ENCODE measurements around the gene PET100. TPM values are rescaled to one million over a fixed set of nuclear protein-coding genes. Genes with fewer than 3 reads are reported as not detected.

PET100 gene
- polyA plus RNA-seq, 1 donor (not counting 4 experiments of a cell fraction or from before 2014, with no cell fraction given), result 85.8 TPM

DNA sequence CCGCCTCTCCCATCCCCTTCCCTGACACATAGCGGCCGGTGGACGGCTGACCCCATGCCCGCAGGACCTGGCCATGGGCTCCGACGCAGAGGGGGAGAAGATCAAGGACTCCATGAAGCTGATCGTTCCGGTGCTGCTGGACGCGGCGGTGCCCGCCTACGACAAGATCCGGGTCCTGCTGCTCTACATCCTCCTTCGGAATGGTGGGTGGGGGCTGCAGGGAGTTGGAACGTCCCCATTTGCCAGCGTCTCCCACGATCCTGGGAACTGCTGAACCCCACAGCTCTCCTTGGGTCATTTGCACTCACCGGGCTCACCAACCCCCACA, 14.9 kb downstream of the PET100 start:
- no peak overlapping the region for H2AFZ ChIP-seq (ENCODE audit: control insufficient read depth, low read length)
- H3K27ac ChIP-seq (ENCODE audit: control insufficient read depth, insufficient read depth, low read length), result no peak overlapping the region
- H3K4me3 ChIP-seq (ENCODE audit: control insufficient read depth in 2 of 3, extremely low read depth in 1 of 3, insufficient read depth in 2 of 3, low read depth in 1 of 3, low read length in 3 of 3), result no peak overlapping the region
- no peaks in the 10 kb centered on the region for H3K9me3 ChIP-seq (ENCODE audit: control insufficient read depth, low read depth, low read length)
- H3K4me1 ChIP-seq (ENCODE audit: control insufficient read depth, extremely low read depth, insufficient read depth, low read length), result no peaks in the 10 kb centered on the region
- no peak for TF ChIP-seq EZH2 (IDR thresholded peaks at IDR 0.05; ENCODE audit: low read length)
- TF ChIP-seq, protein P1, sequence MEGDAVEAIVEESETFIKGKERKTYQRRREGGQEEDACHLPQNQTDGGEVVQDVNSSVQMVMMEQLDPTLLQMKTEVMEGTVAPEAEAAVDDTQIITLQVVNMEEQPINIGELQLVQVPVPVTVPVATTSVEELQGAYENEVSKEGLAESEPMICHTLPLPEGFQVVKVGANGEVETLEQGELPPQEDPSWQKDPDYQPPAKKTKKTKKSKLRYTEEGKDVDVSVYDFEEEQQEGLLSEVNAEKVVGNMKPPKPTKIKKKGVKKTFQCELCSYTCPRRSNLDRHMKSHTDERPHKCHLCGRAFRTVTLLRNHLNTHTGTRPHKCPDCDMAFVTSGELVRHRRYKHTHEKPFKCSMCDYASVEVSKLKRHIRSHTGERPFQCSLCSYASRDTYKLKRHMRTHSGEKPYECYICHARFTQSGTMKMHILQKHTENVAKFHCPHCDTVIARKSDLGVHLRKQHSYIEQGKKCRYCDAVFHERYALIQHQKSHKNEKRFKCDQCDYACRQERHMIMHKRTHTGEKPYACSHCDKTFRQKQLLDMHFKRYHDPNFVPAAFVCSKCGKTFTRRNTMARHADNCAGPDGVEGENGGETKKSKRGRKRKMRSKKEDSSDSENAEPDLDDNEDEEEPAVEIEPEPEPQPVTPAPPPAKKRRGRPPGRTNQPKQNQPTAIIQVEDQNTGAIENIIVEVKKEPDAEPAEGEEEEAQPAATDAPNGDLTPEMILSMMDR (optimal IDR thresholded peaks at IDR 0.05 in 1 of 3, IDR thresholded peaks at IDR 0.05 in 1 of 3, conservative IDR thresholded peaks at IDR 0.05 in 1 of 3; ENCODE audit: extremely low read depth in 1 of 3, insufficient read depth in 2 of 3, low read length in 3 of 3), result no peak
- no peak overlapping the region for H3K4me2 ChIP-seq (ENCODE audit: control insufficient read depth, extremely low read depth, insufficient read depth, low read depth, low read length)
- FAIRE-seq, result no peak
- dilution Hi-C loops (cut with MboI; ENCODE audit: extremely low pct_ligation_motif_present, low sequenced_read_pairs), result no loop called here
- H3K9me1 ChIP-seq (ENCODE audit: control insufficient read depth, extremely low read depth, insufficient read depth, low read length), result no peaks in the 10 kb centered on the region
- H3K36me3 ChIP-seq (ENCODE audit: control insufficient read depth in 2 of 2, extremely low read depth in 1 of 2, insufficient read depth in 2 of 2, low read length in 2 of 2), result peaks cover 12 to 21% of the 10 kb centered on the region in 2 experiments
- H3K9ac ChIP-seq (ENCODE audit: control insufficient read depth, extremely low read depth, insufficient read depth, low read length), result no peak overlapping the region
- H3K79me2 ChIP-seq (ENCODE audit: control insufficient read depth, insufficient read depth, low read length), result peaks cover 8% of the 10 kb centered on the region
- no peaks in the 10 kb centered on the region for H3K27me3 ChIP-seq (ENCODE audit: control insufficient read depth, extremely low read depth, insufficient read depth, low read length)
- no peak for DNase-seq (ENCODE audit: low read depth, low spot score)
- H4K20me1 ChIP-seq (ENCODE audit: control insufficient read depth, extremely low read depth, insufficient read depth, low read length), result no peaks in the 10 kb centered on the region

DNA sequence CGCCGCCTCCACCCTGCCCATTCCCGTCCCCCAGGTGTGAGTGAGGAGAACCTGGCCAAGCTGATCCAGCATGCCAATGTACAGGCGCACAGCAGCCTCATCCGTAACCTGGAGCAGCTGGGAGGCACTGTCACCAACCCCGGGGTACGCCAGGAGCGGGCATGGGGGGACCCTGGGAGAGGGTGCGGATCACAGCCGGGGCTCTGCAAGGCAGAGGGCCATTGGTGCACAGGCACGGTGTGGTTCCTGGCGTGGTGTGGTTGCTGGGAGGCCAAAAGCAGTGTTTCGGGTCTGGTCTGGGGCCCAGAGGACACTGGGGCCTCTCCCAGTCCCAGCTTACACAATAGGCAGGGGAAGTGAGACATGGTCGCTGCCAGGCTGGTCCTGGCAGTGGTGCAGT, 15.6 kb downstream of the PET100 start:
- Histone ChIP-seq H3K9me3 (ENCODE audit: control insufficient read depth, low read depth, low read length) (no peaks in the 10 kb centered on the region), H3K79me2 (ENCODE audit: control insufficient read depth, insufficient read depth, low read length) (peaks cover 2% of the 10 kb centered on the region), H3K27ac (ENCODE audit: control insufficient read depth, insufficient read depth, low read length) (no peak overlapping the region), H3K4me1 (ENCODE audit: control insufficient read depth, extremely low read depth, insufficient read depth, low read length) (no peaks in the 10 kb centered on the region), H3K36me3 (ENCODE audit: control insufficient read depth in 2 of 2, extremely low read depth in 1 of 2, insufficient read depth in 2 of 2, low read length in 2 of 2) (peaks cover 5 to 18% of the 10 kb centered on the region in 2 experiments), H3K9me1 (ENCODE audit: control insufficient read depth, extremely low read depth, insufficient read depth, low read length) (no peaks in the 10 kb centered on the region), H4K20me1 (ENCODE audit: control insufficient read depth, extremely low read depth, insufficient read depth, low read length) (no peaks in the 10 kb centered on the region), H3K4me3 (ENCODE audit: control insufficient read depth in 2 of 3, extremely low read depth in 1 of 3, insufficient read depth in 2 of 3, low read depth in 1 of 3, low read length in 3 of 3) (no peak overlapping the region), H3K27me3 (ENCODE audit: control insufficient read depth, extremely low read depth, insufficient read depth, low read length) (no peaks in the 10 kb centered on the region), H2AFZ (ENCODE audit: control insufficient read depth, low read length) (no peak overlapping the region), H3K9ac (ENCODE audit: control insufficient read depth, extremely low read depth, insufficient read depth, low read length) (no peak overlapping the region), H3K4me2 (ENCODE audit: control insufficient read depth, extremely low read depth, insufficient read depth, low read depth, low read length) (no peak overlapping the region)
- FAIRE-seq, result no peak
- TF ChIP-seq, protein P1 (optimal IDR thresholded peaks at IDR 0.05 in 1 of 3, IDR thresholded peaks at IDR 0.05 in 1 of 3, conservative IDR thresholded peaks at IDR 0.05 in 1 of 3; ENCODE audit: extremely low read depth in 1 of 3, insufficient read depth in 2 of 3, low read length in 3 of 3), result no peak
- TF ChIP-seq EZH2 (IDR thresholded peaks at IDR 0.05; ENCODE audit: low read length), result no peak
- no peak for DNase-seq (ENCODE audit: low read depth, low spot score)
- dilution Hi-C loops (cut with MboI; ENCODE audit: extremely low pct_ligation_motif_present, low sequenced_read_pairs), result no loop called here
